NCI-H510A treated with DMSO at 0.1 percent for 48 hours (cell line): Measurements from ENCODE around the gene CACYBP.

ENCODE experiments used
- DNase-seq: peaks from one replicate; lab custom pipeline; 2025; lab: John Stamatoyannopoulos, UW

The CACYBP gene

DNA sequence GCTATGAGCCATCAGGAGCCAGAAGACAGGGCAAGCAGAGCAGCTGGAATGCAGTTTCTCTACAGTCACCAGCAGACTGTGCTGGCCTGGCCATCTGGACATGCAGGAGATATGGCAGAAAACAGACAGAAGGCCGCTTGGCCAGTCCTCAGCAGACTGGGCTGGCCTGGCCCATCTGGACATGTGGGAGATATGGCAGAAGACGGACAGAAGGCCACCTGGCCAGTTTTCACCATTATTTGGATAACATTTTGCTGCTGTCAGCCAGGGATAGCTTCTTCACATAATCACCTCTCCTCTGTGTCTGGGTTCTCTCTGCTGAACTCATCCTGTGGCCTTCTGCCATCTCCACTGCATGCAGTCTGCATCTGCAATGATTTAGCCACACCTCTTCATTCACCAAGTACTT, 25.0 kb upstream of the CACYBP start:
- no peak for DNase-seq

DNA sequence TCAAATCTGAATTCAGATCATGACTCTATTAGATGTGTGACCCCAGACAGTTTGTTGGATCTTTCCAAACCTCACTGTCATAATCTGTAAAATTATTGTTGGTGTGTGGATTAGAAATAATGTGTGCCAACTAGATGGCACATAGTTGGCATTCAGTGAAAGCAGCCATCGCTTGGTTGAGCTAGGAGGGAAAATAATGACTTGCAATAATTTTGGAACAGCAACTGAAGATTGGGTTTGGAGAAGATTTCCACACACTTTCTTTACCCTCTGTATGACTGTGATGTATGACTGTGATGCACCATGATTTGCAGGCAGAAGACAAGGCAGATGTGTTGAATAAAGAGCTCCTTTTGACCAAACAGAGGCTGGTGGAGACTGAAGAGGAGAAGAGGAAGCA, 24.0 kb upstream of the CACYBP start:
- DNase-seq = no peak

DNA sequence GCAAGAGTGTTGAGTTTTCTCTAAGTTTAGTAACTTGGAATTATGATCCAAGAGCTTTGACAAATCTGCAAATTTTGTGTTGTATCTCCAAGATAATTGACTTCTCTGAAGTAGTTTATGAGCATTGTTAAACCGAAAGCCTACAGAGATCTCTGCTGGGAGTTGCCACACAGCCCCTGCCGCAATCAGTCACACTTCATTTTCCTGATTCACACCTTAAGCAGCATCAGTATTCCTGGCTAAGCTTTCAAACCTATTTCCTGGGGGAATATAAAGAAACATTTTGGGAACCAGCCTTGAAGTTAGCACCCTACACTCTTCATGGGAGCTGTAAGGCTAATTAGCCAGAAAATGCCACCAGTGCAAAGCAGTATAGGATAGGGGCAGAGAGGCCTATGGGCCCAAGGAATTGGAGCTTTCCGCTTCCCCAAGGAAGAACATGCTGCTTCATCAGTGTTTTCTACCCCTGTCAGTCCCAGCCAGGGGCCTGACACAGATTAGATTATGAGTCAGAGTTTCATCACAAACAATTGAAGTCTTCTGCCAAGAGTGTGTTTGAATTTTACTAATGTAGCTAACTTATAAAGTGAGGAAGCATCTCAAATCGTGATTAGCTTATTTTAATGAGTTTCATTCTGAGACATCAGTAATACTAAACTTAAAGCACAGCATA, 23.2 kb upstream of the CACYBP start:
- DNase-seq = no peak

DNA sequence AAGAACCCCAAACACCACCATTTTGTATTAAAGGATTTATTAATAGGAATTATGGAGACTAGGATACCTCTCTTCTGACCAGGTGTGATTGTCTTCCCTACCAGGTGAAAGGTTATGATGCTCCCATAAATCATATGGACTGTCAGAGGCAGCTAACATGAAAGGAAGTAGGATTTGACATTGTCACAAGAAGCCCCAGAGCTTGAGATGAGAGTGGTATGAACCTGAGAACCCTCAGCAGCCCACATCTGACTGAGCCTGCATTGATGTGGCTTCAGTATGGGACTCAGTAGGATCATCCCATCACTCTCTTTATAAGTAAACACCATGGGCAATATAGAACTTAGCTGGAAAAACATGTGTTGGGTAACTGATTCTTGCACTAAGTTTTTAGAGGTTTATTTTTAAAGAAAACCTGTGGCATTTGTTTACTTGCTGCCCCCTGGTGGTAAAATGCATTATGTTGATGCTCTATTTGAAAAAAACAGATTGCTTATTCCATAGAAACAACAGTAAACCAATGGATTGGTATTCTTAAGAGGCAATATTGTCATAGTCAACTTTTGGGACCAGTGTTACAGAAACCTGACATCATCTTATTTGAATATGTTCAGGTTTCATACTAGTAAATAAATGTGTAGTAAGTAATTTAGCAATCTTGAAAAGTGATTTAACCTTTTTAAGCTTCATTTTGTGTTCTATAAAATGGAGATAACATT, 16.6 kb upstream of the CACYBP start:
- DNase-seq = peak; percentile 59

DNA sequence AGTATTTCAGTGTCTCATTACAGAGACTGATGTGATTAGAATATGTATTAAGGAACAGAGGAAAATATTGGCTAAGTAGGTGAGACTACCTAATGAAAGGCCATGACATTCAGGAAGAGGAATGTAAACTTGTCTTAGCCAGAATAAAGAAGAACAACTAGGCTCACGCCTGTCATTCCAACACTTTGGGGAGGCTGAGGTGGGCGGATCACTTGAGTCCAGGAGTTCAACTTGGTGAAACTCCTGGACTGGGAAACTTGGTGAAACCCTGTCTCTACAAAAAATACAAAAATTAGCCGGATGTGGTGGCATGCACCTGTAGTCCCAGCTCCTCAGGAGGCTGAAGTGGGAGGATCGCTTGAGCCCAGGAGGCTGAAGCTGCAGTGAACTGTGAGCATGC, 14.8 kb upstream of the CACYBP start:
- DNase-seq = no peak

DNA sequence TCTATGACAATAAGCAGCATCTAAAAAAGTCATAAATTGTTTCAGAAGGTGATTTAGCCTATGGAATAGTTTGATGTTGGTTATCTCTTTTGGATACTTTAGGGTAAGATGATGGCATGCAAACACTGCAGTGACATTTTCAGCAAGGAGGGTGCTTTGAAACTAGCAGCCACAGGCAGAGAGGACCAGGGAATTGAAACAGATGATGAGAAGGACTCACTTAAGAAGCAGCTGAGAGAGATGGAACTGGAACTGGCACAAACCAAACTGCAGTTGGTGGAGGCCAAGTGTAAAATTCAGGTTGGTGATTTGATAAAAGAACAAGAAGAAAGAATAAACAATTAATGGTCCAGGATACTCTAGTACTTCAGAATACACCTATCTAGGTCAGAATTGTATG, 11.2 kb upstream of the CACYBP start:
- no peak for DNase-seq

DNA sequence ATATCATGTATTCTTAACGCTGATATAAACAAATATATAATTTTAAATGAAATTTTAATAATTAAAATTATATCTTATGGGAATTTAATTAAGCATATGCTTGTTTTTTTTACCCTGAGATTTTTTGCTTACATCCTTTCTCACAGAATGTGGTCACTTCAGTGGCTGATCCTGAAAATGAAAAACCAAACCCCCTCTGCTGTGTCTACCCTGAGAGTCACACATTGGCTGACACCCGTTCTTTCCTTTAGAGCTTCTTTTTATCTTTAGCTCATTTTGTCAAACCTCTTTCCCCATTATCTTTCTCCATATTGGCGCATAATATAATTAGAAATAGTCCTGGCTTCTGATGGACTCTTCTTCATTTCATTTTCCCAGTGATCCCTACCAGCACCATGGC, 10.8 kb upstream of the CACYBP start:
- DNase-seq = no peak

DNA sequence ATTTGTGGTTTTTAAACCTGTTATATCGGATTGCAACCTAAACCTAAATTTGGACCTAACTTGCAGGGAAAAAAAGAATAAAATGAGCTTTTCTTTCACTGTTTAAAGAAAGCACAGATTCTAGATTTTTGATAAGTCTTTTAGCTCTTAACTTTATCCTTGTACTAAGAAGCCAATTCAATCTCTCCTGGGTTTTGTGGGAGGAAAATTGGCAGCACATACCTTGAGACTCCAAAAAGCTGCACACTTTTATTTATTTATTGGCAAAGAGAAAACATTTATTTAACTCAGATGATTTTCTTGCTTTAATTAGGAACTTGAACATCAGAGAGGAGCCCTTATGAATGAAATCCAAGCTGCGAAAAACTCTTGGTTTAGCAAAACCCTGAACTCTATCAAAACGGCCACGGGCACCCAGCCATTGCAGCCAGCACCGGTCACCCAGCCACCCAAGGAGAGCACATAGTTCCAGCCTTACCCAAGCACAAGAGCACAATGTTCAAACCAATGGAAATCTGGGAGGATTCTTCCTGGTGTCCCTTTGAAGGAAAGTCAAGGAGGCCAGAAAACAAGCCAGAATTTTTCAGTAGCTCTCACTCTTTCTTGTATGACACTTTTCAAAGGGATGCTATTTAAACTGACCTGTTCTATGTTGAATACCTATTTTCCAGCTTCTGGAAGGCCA, 10.1 kb upstream of the CACYBP start:
- DNase-seq = no peak

DNA sequence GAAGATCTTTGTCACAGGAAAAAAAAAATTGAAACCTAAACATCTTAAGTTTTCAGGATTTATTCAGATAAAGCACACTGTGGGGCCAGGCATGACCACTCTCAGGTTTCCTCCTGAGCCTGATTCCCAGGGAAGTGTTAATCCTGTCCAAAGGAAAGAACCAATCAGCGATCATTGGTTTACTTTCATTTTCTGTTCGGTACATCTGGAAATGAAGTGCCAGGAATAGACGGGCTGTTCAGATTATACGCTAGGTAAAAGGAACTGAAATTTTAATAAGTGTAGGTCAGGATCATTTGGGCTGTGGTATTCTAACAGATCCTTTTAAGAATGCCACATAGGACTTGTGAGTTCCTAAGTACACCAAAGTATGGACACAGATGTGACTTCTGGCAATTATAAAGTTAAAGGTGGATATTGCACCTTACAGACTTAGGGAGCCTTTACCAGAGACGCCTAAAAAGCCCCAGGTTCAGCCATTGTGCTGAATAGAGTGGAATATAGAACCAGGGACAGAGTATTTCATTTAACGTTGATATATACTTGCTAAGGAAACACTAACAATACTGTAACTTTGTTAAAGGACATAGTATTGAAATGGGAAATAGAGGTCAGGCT, 9.3 kb upstream of the CACYBP start:
- DNase-seq = peak; percentile 44

DNA sequence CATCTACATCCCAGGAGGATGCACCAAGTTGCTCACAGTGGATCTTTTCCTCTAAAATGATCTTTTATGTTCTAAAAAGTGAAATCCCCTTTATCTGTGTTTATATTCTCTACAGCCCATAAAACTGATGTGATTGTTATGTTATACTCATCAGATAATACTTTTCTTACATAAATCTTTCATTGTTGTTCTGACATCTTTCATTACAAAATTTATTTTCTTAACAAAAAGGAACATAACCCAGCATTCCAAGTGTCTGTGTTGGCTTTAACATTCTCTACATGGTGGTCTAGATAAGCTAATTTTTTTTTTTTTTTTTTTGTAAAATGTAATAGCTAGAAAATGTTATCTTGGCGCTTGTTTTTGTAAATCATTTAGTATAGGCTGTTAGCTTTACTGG, 8.3 kb upstream of the CACYBP start:
- DNase-seq = no peak

DNA sequence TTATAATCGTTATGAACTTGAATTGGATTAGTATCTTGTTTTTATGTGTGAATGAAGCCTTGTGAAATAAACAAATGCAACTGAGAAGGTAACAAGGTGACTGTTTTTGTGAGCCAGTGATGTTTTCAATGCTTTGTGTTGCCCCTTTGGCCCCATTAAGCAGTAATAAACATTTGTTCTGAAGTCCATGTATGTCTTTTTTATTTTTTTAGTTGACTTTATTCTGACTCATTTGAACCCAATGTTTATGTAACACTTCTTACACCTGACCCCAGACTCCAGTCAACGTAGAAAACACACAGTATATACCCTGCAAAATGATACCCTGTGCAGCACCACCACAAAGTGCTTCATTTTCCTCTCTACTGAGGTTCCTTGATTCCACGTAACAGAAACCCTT, 4.6 kb upstream of the CACYBP start:
- DNase-seq = no peak

DNA sequence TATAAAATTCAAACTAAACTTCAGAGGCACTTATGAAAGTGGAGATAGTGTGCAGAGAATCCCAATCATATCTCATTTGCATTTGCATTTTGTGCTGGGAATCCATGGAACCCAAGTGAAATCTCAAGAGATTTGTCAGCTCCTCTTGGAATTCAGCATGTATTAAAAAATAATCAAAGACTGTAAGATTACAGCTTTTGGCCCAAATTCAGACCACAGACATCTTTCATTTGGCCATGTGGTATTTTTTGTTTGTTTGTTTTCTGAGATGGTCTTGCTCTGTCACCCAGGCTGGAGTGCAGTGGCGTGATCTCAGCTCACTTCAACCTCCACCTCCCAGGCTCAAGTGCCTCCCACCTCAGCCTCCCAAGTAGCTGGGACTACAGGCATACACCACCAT, 3.8 kb upstream of the CACYBP start:
- no peak for DNase-seq

DNA sequence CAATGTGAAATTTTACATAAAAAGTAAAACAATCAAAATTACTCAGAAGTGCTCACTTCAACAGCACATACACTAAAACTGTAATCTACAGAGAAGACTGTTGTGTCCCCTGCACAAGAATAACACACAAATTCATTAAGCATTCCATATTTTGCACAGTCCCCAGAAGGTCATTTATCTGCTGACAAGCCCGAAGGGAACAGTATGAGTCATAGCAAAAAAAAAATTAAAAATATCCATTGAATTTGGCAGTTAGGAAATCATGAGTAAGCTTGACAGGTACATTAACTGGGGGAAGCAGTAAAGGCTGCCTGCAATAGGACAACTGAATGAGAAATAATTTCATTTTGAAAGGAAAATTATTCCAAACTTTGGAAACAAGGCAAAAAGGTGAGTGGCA, 3.3 kb upstream of the CACYBP start:
- no peak for DNase-seq

DNA sequence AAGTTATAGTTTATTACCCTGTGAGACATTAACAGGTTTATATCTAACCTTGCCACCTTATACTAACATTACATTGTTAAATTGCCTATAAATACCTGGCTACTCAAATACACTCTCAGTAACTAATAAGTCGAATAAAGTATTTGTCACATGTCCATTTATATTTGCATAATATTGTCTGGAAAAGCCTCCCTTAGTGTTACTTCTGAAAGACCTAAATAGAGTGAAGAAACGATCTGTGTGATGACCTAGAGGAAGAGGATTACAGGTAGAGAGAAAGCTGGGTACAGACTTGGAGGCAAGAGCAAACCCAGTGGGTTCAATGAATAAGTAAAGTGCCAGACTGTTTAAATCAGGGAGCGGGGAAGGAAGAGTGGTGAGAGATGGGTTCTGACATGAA, 2.7 kb upstream of the CACYBP start:
- DNase-seq = no peak

DNA sequence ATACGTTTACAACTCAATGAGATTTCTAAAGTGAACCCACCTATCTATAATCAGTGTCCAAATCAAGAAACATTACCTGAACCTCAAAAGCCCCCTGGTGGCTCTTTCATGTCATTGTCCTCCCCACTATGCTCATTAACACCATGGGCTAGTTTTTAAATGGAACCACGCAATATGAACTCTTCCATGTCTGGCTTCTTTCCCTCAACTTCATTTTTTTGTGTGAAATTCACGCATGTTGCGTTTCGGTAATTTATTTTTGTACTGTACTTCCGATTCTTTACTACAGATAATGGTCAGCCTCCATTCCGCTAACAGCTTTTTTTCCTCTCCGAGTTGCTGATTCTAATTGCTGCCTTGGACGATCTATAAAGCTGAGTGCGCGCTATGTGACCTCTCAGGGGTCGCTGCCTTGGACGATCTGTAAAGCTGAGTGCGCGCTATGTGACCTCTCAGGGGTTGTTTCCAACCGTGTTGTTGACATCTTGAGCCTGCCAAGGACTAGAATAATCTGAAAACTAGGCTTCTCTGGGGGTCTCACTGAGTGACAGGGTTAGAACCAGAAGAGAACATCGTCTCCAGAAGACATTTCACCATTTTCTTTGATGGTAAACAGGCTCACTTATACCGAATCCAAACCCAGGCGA, 1.1 kb upstream of the CACYBP start:
- DNase-seq = peak; percentile 92

DNA sequence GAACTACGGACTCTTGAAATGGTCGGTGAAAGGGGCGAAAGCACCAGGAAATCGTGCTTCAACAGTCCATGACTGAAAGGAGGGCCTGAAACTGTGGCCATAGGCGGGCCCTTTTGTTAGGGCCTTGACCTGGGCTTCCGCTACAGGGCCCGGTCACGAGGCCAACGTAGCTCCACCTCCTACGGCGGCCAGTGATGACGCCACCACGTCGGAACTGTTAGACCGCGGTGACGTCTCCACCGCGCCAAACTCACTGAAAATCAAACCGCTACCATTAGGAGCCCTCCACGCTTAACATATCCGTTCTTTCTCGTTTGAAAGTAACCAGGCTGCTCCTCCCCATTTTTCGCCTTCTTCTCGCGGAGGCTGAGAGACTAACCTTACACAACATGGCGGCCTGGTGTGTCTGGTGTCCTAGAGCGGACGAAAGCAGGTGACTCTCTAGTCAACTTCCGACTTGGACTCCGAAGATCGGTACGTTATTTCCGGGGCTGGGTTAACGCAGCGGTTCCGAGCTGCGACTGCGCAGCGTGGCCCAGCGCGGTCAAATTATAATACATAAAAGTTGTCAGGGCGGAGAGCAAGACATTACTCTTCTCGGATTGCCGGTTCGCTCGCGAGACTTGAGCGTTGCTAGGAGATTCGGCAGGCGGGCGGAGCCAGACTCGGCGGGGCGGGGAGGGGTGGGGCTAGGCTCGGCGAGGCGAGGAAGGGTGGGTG, 371 bp upstream of the CACYBP start:
- DNase-seq = peak; percentile 99

DNA sequence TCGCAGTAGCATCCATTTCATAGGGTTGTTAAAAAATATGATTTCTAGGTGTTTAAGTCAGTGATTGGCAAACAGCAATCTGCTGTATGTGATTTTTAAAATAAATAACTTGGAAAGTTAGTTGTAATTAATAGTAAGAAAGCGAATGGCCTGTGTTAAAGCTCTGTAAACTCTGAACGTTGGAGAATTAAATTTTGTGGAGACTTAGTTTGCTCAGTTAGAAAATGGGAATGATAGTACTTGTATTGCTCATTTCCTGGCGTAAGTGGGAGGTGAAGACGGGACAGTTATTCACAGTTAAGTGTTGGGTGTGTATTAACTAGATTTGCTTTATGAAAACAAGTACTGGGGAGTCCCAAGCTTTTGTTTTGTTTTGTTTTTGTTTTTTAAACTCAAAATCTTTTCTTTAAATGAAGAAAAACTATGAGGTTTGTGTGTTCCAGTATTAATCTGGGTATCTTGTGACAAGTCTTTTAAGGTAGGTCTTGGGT, 995 bp downstream of the CACYBP start:
- DNase-seq = no peak

DNA sequence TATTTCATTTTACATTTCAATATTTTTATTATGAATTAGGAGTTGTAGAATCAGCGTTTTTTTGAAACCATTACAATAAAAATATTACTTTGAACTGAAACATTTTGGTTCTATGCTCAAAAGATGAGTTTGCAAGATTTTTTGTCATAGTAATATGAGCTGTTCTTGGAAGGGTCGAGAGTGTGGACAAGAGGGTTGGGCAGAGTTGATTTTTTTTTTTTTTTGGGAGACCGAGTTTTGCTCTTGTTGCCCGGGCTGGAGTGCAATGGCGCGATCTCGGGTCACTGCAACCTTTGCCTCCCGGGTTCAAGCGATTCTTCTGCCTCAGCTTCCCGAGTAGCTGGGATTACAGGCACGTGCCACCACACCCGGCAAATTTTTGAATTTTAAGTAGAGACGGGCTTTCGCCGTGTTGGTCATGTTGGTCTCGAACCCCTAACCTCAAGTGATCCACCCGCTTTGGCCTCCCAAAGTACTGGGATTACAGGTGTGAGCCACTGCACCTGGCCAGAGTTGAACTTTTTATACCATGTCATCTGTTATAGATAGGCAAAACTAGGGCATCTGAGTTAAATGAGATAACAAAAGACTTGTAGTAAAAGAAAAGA, 3.3 kb downstream of the CACYBP start:
- DNase-seq = no peak

DNA sequence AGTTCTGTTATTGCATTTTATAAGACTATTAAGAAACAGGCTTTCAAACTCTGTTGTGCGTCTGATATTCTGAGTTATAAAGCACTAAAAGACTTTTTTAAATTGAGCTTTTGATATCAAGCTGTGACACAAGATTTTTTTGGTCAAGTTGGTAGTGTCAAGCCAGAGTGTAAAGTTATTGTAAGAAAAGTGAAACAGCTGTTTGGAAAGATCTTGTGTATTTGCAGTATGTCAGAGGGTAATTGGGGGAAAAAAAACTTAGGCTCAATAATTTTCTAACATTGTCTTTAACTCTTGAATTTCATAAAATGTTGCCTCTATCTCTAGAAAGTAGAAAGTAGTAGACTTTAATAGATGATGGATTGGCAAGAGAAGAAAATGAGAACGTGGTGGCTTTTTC, 3.8 kb downstream of the CACYBP start:
- no peak for DNase-seq

DNA sequence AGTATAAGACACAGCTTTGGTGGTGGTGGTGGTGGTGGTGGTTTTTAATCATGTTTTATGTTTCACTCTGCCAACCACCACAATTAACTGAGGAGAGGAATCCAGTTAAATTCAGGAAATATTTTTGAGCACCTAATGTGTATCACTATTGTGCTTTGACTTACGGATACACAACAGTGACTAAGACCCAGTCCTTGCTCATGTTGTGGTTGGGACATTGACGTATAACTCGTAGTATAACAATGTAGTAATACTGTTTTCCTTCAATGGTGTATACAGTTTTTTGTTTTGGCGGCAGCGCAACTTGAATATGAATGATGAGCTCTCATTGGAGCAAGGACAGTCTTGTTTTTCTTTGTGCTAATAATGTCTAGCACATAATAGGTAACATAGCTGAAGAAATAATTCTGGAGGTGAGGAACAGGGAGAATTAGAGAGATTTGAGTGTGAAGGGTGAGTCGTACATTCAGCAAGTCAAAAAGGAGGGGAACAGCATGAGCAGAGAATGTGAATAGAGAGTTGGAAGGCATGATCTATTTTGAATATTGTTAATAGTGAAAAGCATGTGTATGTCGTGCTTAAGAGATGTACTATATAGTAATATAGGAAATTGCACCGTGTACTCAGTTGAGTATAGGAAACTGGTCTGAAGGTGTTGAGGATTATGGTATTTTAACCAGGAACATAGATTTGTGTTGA, 5.5 kb downstream of the CACYBP start:
- no peak for DNase-seq

DNA sequence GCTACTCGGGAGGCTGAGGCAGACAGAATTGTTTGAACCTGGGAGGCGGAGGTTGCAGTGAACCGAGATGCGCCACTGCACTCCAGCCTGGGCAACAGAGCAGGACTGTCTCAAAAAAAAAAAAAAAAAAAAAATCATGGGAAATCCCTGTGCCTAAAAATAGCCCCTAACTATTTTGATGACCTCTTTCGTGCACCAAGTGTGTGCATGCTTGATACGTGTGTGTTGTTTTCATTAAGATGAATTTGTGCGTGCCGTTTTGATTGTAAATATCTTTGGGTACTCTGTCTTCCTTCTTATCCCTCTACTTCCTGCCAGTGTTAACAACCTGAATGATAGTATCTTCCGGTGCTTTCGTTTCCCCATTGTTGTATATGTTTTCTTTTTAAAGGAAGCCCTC, 9.8 kb downstream of the CACYBP start:
- DNase-seq = no peak
